IPS-18c (cell line): ENCODE data around the gene PHF13.
"Not testable (repeated sequence)": the region's sequence is repeated elsewhere in the genome, so short reads cannot be mapped to it uniquely, and the experiment has no call there.

Source experiments
- H3K4me3 ChIP-seq: 2 replicates; pipeline ENCODE4 v1.7.0; 2013; ENCODE audit warnings: low read depth, mild to moderate bottlenecking, low read length, moderate library complexity; ENCODE audit not compliant: insufficient read depth
- H3K9me3 ChIP-seq: one replicate; pipeline ENCODE4 v1.6.1; 2013; ENCODE audit warnings: mild to moderate bottlenecking, low read length, moderate library complexity; ENCODE audit not compliant: control insufficient read depth, insufficient read depth

The PHF13 gene

DNA sequence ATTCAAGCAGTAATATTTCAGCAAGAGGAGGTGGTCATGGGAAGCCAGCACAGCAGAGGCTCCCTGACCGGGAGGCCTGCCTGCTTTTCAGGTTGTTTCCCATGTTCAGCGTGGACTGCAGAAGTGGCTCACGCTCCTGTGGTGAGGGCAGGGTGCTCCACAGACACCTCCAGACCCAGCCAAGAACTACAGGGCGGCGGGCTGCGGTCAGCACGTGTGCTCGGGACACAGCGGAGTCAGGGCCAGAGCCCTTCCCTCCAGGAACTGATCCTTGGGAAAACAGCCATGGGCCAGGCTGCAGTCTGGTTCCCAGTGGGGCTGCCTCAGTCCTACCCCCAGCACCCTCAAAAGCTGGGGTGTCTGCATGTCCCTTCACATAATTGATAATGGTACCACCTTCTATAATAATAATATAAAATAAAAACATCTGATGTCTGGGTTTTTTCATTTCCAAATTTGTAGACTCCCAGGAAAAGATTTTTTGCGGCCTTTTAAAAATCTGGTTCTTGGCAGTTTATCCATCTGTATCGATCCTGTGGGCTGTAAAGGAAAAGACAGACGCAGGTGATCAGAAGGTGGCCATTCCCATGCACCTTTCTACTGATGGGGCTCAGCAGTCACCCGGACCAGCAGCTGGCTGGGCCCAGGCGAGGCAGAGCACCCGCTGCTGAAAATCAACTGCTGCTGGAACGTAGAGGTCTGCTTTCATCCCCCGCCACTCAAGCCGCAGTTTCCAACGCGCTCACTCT is 21.8 kb downstream of the PHF13 start:
- Histone ChIP-seq H3K9me3 (peaks cover 2% of the 10 kb centered on the region), H3K4me3 (no peak overlapping the region)

DNA sequence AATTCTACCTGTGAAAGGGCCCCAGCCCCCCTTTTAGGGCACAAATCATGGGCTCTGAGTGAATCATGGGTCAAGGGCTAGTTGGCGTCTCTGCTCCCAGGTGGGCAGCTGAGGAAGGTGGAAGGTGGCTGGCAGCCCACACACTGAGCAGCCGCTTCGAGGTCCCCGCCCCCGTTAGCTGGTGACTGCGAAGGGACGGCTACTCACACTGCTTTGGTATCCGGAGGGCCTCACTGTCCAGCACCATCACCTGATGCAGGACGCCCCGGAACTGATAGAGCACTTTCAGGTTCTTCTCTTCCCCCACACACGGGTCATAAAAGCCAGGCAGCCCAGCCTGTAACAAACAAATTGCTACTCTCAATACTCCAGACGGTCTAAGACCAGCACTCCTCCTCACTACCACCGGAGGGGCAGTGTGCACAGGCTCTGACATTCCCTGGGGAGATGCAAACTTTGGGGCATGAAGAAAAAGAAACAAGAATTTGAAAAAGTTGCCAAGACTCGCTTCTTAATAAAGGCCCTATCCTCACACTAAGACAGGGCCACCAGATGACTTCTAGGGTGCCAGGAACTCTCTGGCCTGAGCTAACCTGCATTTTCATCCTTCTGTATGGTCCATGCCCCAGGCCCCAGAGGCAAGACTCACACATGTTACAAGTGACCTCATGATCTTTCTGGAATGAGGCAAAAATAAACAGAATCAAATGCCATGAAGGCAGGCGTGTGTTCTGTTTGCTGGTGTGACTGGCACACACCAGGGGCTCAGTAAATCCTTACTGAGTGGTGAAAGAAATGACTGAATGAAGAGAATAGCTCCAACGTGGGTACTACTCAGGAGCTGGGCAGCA is 22.6 kb downstream of the PHF13 start:
- no peak overlapping the region for H3K4me3 ChIP-seq
- peaks cover 2% of the 10 kb centered on the region for H3K9me3 ChIP-seq

DNA sequence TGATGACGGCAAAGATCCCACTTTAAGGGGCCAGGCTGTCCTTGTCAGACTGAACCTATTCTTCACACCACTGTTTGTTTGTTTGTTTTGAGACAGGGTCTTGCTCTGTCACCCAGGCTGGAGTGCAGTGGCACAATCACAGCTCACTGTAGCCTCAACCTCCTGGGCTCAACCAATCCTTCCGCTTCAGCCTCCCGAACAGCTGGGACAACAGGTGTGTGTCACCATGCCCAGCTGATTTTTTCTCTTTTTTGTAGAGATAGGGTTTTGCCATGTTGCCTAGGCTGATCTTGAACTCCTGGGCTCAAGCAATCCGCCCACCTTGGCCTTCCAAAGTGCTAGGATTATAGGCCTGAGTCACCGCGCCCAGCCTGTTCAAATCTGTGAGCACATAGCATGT is 23.2 kb downstream of the PHF13 start:
- H3K4me3 ChIP-seq, H3K9me3 ChIP-seq: not testable (repeated sequence)

DNA sequence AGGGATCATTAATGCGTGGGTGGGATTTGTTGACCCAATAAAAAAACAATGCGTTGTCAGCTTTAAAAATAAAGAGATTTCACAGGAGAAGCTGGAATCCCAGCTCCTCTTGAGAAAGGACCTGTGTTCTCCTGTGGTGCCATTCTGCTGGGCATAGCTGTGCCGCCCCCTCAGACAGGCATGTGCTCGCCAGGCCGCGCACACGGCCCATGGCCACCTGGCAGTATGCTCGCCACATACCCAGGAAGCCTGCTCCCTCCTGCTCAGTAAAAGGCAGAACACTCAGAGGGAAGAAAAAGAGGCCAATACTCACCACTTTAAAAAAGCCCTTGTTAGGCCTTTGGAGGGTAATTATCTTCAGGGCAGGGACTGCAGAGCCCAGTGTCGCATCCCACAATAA is 24.2 kb downstream of the PHF13 start:
- peaks cover 2% of the 10 kb centered on the region for H3K9me3 ChIP-seq

DNA sequence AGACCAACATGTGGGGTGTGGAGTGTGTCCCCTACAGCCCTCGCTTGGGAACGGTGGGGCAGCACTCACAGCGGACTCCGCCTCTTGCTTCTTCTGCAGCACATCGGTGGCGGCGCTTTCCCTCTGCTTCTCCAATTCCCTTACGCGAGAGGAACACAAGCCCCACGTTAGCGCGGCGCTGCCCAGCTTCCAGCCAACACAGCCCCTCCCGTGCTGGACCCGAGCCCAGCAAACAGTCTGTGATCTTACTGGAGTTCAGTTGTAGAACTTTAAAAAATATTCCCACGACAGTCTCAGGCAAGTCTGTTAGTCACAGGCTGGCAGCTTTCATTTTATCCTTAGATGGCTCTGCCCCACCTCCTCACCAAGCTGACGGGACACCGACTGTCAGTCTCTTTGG is 24.7 kb downstream of the PHF13 start:
- peaks cover 2% of the 10 kb centered on the region for H3K9me3 ChIP-seq

More for the DNA sequence above, 24.2 kb downstream of the PHF13 start:
- no peak overlapping the region for H3K4me3 ChIP-seq

GRCh38 chr1:6640867-6641266 is 27.3 kb downstream of the PHF13 start:
- not testable (repeated sequence) for H3K9me3 ChIP-seq, H3K4me3 ChIP-seq

More for the DNA sequence above, 24.7 kb downstream of the PHF13 start:
- H3K4me3 ChIP-seq: no peak overlapping the region

GRCh38 chr1:6645018-6645417 is 31.5 kb downstream of the PHF13 start:
- no peaks in the 10 kb centered on the region for H3K9me3 ChIP-seq
- H3K4me3 ChIP-seq: no peak overlapping the region

GRCh38 chr1:6646499-6647148 is 33.1 kb downstream of the PHF13 start:
- H3K4me3 ChIP-seq: no peak overlapping the region
- no peaks in the 10 kb centered on the region for H3K9me3 ChIP-seq

GRCh38 chr1:6648556-6648955 is 35.0 kb downstream of the PHF13 start:
- Histone ChIP-seq H3K4me3 (no peak overlapping the region), H3K9me3 (no peaks in the 10 kb centered on the region)

GRCh38 chr1:6651909-6652308 is 38.4 kb downstream of the PHF13 start:
- Histone ChIP-seq H3K4me3 (no peak overlapping the region), H3K9me3 (no peaks in the 10 kb centered on the region)

DNA sequence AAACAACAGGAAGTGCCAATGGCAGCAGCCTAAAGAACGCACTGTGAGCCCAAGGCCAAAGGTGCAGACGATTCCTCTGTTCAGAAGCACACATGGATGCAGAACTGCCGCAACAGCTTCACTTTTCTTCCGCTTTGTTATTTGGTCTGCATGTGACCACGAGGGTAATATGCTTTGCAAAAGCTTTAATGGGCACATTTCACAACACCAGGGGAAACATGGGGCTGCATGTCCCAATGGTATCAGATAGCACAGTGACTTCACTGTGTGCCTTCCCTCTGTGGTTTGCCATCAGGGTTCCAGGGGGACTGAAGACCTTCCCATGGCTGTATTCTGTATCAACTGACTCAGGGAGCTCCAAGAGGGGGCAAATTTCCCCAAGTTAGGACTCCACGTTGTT is 39.5 kb downstream of the PHF13 start:
- H3K4me3 ChIP-seq: no peak overlapping the region
- H3K9me3 ChIP-seq: no peaks in the 10 kb centered on the region

DNA sequence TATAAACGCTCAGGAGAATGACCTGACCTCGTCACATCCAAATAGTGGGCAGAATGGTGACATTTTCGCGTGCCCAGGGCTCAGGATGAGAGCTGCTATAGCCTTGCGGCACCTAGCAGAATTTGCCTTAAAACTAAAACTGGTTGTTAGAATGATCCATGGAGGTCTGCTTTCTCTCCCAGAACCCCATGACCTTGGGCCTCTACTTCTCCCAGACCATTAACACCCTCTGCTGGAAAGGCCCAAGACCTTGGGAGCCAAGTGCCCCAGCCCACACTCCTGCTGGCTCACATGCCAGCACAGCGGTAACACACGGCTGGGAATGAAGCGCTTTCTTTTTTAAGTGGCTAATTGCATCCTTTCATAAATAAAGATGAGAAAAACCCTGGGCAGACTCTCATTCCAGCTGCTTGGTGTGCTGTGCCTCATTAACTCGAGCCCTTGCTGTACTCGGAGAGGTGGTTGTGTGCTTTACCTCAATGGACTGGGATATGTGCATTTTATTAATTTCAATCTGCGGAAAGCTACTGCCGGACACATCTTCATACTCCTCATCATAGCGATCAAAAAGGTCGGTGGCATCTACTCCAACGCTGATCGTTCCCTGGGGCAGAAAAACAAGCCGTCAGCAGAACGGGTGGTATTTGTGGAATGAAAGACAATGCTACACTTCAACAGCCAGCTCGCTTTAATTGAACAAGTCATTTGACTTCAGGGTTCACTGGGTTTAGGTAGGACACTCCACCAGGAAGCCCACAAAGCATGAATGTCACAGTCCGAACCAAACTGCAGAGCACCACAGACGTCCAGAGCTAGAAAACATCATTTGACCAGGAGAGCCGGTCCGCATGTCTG is 40.1 kb downstream of the PHF13 start:
- Histone ChIP-seq H3K4me3 (no peak overlapping the region), H3K9me3 (no peaks in the 10 kb centered on the region)

- no peaks in the 10 kb centered on the region for H3K9me3 ChIP-seq
- H3K4me3 ChIP-seq: no peak overlapping the region
Observed at GRCh38 chr1:6657138-6657537, 43.6 kb downstream of the PHF13 start.

DNA sequence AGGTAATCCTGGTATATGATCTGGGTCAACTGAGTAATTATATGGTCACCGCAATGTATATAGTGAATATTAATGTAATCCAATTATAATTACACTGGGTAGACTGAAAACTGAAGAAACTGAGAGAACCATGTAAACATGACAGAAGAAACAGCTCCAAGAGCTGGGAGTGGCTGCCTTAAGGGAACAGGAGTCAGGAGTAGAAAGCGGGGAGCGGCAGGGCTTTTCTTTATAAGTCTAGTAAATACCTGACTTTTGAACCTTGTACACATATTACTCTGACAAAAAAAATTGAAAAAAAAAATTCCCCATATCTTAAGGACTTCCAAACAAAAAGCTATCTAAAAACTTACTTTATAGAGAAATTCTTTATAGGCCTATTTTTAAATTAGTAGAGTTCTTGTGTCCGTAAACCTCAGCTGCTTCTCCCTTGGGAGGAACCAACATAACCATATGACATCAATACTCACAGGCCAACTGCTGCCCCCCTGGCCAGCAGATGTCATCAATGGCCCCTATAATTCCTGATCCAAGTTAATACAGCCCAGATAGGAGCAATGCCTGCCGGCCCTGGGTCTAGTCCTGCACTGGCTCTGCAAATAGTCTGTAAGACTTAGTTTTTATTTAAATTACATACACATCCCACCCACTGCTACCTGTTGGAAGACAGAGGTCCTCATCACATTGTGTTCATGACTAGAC is 45.0 kb downstream of the PHF13 start:
- no peak overlapping the region for H3K4me3 ChIP-seq
- no peaks in the 10 kb centered on the region for H3K9me3 ChIP-seq

GRCh38 chr1:6660415-6661049 is 47.0 kb downstream of the PHF13 start:
- Histone ChIP-seq H3K9me3 (no peaks in the 10 kb centered on the region), H3K4me3 (no peak overlapping the region)

DNA sequence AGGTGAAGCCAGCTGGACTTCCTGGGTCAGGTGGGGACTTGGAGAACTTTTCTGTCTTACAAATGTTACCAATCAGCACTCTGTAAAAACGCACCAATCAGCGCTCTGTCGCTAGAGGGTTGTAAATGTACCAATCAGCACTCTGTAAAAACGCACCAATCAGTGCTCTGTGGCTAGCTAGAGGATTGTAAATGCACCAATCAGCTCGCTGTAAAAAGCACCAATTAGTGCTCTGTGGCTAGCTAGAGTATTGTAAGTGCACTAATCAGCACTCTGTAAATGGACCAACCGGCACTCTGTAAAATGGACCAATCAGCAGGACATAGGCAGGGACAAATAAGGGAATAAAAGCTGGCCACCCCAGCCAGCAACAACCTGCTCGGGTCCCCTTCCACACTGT is 48.9 kb downstream of the PHF13 start:
- not testable (repeated sequence) for H3K4me3 ChIP-seq, H3K9me3 ChIP-seq
